Kasumi-1 (cell line): Measurements from ENCODE around the gene TMEM44.

Experiments used
- DNase-seq, 2 experiments: peaks; one replicate each; lab custom pipeline; 2025; lab: John Stamatoyannopoulos, UW

TMEM44 gene

DNA sequence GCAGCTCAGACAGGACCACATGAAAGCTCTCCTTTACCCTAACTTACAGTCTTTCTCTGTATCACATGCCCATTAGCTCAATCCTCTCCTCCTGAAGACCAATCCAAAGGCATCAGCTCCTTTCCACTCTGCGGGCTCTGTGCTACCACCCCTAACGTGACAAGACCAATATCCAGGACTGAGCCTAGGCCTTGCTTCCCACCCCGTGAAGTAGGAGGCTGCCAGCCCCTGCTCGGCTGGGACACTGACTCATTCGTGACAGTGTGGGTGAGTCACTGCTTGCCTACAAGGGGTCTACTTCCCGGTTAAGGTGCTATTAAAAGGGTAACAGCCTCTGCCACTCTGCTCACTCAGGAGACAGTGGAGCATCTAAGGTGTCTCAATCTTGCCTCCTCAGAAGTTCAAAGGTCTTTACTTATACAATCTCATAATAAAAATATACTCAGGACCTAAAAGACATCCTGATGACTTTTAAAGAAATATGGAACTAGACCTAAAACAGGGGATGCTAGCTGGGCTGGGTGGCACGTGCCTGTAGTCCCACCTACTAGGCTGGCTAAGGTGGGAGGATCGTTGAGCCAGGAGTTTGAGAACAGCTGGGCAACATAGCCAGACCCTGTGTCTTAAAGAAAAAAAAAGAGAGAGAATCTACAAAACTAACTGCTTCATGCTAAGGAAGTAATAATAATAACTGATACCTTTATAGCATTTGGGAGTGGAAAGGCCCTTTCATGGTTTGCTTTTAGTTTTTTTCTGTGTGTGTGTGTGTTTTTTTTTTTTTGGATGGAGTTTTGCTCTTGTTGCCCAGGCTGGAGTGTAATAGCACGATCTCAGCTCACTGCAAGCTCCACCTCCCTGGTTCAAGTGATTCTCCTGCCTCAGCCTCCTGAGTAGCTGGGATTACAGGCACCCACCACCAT, 55.0 kb downstream of the TMEM44 start:
- DNase-seq, result peak; percentile 31 to 48

DNA sequence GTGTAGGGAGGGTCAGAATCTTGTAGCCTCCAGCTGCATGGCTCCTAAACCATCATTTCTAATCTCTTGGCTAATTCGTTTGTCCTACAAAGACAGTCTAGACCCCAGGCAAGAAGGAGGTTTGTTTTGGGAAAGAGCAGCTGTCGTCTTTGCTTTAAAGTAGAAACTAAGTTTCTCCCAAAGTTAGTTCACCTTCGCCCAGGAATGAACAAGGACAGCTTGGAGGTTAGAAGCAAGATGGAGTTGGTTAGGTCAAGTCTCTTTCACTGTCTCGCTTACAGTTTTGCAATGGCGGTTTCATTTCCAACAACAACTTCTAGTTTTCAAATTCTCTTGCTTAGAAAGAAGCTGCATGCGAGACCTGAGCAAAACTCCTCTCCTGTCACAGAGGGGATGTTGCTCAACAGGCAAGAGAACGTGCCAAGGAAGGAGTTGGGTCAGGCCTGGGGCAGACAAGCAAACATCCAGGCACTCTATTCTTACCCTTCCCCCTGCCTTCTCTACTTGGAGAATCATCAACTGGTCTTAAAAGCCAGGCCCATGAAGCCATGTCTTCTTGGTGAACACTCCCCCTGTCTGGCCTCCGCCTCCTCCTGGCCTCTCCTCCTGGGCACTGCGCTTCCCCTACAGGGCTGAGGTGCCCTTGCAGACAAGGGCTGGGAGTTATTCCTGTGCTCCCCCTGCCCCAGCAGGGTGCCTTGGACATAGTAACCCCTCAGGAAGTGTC, 57.6 kb downstream of the TMEM44 start:
- peak; percentile 21 to 36 for DNase-seq

DNA sequence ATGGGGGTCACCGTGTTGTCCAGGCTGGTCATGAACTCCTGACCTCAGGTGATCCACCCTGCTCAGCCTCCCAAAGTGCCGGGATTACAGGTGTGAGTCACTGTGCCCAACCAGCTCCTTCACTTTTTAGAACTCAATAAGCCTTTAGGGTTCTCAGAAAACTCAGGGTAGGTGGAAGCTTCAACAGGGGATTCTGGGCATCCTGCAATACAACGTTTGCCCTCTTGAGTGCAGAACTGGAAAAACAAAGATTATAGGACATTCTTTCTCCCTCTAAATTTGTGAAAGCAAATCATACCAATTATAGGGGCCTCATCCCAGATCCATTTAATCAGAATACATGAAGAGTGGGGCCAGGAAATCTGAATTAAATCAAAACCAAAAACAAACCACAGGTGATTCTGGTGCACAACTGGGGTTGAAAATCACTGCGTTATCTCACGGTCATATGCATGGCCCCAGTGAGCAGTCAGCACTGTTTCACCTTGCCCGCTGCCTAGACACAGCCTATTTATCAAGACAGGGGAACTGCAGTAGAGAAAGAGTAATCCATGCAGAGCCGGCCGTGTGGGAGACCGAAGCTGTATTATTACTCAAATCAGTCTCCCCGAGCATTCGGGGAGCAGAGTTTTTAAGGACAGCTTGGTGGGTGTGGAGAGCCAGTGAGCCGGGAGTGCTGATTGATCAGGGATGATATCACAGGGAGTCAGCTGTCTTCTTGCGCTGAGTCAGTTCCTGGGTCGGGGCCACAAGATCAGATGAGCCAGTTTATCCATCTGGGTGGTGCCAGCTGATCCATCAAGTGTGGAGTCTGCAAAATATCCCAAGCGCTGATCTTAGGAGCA, 58.4 kb downstream of the TMEM44 start:
- no peak for DNase-seq

DNA sequence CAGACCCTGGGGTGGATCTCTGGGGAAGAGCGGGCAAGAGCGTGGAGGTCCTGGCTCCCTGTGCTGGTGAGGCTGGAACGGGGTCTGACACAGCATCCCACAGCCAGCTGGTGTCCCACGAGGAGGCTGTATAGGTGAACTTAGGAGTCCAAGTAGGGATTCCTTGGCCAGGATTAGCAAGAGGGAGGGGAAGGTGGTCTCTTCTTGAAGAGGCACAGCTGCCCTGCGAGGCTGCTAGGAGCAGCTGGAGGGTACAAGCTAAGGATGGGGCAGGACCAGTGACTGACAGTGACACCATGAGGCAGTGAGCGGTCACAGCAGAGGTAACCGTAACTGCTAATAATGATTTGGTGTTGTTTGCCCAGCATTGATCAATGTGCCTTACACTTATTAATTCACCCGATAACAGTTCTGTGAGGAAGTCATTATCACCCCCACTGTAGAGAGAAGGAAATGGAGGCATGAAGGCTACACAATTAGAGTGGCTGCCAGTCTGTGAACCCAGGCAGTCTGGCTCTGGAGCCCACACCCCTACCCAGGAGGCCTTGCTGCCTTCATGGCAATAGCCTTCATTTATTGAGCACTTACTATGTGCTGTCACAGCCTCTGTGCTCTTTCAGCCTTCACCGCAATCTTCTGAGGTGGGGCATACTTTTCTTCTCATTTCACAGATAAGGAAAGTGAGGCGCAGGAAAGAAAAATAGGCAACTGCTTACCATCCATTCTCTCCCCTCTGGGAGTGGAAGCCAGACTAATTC, 59.4 kb downstream of the TMEM44 start:
- peak; percentile 47 to 68 for DNase-seq

DNA sequence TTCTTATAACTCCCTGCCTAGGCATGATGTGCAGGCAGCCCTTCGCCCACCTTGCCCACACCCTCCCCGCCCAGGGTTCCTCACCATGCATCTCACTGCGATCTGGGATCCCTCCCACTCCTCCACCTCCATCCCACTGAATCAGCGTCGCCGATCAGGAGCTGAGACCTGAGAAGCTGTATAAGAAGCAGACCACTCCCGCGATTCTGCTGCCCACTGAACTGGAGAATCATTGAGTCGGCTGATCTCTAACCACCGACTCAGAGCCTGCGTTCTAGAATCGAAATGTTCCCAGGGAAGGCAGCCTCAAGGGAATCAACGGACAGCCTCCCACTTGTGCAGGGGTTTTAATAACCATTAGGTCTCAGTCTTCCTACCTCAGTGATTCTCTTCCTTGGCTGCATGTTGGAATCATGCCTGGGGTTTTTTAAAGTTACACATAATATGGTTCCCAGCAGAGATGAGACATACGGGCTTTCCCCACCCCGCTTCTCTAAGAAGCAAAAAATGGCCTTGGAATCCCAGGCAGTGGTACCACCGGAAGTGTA, 60.2 kb downstream of the TMEM44 start:
- DNase-seq, result no peak

DNA sequence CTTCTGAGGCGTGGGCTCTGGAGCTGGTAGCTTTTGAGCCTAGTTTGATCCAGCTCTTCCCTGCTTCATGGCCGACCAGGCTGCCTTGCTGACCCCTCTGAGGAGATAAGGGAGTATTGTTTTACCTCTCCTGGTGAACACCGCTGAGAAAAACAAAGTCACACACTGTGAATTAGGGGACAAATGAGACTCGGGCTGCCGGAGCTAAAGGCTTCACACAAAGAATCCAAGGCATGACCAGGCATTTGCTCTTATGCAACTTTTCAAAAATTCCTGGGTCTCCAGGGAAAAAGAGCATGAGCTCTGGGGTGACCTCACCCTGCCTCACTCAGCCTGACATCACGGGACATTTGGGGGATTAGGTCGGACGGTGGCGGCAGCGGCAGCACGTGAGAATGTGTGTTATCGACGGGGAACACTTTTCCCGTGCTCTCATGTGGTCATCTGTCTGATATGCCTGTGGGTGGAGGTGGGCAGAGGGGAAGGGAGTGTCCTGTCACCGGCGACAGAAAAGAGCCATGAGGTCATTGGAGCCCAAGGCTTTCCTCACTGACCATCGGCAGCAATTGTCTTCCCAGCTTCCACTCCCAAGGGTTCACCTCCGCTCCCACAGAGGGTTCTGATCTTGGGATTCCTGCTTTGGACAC, 61.0 kb downstream of the TMEM44 start:
- no peak for DNase-seq

DNA sequence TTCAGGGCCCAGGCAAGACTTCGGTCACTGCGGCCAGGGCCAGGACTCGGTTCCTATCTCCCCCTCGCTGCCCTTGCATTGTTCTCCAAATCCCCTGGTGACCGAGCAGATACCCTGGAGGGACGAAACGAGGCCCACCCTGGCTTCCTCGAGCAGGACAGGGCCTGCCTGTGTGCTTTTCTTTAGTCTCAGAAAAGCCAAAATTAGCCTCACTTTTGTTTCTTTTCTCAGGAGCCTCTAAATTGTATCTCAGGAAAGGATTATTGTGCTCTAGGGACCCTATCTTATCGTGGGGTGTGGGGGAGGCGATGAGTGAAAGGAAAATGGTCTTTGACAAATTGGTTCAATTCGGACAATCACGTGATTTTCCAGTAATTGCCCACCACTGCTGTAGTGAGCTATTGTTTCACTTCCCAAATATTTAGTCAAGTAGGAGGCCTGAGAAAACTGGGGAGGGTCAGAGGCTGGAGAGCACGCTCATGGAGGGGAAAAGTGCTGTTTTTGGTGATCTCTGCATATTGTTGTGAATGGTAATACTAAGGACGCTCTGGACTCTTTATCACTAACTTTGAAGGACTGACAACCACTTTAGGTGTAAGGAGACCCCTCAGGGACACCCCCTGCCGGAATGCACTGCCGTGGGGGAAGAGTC, 61.6 kb downstream of the TMEM44 start:
- no peak for DNase-seq

DNA sequence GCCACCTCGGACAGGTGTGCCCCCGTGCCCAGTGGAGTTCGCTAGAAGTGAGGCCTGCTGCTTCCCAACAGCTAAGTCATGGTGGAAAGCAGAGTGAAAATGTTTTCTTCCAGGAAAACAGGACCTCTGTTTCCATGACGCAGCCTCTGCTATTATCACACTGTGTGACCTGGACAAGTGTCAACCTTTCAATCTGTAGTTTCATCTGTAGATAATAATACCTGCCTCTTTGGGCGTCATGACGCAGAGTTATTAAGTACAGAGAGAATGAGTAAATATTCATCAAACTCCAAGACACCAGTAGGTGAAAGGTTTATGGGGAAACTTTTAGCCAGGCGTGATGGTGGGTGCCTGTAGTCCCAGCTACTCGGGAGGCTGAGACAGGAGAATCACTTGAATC, 62.3 kb downstream of the TMEM44 start:
- DNase-seq, result no peak

DNA sequence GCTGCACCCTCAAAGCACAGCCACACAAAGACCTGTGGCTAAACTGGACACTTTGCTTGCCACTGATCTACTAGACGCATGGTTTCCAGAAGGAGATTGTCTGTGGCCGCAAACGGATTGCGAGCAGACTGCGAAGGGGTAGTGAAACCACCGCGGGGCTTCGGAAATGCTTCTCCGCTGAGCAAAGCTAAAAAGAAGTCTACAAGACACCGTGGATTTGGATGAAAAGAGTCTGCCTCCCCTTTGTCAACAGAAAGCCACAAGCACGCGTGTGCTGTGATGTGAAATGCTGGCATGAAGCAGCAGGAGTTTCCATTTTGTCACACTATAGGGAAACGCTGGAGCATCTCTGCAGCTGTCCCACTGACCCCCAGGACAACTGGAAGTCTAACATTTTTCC, 63.0 kb downstream of the TMEM44 start:
- no peak for DNase-seq

DNA sequence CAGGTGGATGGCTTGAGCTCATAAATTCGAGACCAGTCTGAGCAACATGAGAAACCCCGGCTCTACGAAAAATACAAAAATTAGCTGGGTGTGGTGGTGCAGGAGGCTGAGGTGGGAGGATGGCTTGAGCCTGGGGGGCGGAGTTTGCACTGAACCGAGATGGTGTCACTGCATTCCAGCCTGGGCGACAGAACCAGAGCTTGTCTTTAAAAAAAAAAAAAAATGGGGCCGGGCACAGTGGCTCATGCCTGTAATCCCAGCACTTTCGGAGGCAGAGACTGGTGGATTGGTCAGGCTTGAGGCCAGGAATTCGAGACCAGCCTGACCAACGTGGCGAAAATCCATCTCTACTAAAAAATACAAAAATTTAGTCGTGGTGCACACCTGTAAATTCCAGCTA, 64.0 kb downstream of the TMEM44 start:
- no peak for DNase-seq

DNA sequence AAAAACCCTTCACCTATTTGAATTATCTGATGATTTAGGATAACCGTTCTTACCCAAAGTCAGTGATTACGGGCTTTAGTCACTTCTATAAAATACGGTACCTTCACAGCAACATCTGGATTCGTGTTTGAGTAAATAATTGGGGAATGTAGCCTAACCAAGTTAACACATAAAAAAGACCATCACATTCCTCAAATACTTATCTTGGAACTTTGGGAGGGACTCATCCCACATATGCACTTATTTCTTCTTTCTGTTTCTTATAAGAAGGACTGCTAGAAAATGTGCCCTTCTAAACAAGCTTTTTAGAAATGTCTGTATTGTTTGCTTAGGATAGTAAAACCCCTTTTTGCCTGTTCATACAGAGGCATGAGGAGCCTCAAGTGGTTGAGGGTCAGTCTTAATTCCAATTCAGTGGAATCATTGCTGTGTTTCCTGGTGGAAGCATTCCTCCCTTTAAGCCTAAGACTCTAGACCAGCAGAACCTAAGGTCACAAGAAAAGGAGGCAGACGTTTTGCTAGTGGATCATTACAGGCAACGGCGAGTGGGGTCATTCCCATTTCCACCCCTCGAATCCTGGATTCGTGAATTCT, 67.5 kb downstream of the TMEM44 start:
- no peak for DNase-seq

DNA sequence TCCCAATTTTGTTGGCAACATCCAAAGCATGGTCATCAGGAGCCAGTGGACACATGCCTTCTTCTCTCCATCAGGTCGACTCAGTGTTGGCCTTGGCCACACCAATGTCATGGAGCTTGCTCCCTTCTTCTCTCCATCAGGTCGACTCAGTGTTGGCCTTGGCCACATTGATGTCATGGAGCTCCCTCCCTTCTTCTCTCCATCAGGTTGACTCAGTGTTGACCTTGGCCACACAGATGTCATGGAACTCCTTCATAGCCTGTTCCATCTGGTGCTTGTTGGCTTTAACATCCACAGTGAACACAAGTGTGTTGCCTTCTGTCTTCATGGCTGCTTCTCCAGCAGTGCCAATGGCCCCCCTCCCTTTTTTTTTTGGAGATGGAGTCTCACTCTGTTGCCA, 70.2 kb downstream of the TMEM44 start:
- no peak for DNase-seq

DNA sequence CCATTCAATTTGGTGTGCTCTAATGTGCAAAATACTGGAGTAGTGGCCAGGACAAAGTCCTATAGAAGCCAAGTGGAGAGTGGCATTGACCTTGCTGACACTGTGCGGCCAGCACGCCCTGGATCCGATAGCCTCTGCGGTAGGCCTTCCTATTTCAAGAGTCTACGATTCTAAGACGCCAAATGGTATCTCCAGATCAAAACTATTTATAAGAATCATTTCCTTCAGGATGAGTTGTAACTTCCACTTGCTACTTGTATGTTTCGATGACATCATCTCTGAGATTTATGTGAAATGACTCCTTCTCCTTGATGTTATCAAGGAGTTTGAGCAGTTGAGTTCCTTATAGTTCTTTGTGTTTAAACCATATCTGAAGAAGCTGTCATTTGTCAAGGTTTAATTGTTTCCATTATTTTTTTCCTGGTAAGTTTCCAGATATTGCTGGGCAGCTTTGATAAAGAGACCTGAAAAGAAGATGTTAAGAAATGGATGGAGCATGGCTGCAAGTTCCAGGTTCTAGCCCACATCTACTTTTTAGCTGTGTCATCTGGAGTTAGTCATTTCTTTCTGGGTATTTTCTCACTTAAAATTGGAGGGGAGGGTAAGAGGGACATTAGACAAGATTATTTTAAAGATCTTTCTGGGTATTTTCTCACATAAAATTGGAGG, 71.8 kb downstream of the TMEM44 start:
- DNase-seq, result no peak

DNA sequence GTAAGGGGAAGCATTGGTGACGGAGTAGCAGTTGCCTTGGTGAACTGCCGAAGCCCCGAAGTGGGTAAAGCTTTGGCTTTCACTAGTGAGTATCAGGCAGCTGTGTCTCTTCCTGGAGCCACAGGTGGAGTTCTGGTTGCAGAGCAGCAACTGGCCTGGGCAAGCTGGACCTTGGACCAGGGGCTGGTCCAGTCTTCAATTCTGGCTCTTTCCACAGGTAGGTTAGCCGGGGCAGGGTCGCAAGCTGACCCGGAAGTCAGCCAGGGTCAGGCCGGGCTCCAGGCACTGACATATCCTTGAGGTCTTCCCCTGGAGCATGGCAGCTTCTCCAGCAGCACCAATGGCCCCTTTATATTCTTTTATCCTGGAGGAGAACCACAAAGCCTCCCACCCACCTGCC, 73.2 kb downstream of the TMEM44 start:
- no peak for DNase-seq

DNA sequence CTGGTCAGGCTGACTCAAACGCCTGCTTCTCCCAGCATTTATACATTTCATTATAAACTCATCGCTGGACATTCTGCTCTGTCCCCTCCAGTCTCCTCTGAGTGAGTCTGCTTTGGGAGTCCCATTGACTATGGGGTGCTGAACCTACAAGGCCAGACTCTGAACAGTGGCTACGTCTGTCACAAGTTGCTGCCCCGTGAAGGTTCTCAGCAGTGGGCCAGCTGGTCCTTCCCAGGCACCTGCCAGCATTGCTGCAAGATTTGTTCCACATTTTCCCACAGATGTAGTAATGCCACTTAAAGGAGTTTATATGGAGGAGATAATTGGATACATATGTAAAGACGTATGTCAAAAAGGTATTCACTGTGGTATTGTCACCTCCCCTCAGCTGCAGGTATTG, 73.7 kb downstream of the TMEM44 start:
- no peak for DNase-seq

DNA sequence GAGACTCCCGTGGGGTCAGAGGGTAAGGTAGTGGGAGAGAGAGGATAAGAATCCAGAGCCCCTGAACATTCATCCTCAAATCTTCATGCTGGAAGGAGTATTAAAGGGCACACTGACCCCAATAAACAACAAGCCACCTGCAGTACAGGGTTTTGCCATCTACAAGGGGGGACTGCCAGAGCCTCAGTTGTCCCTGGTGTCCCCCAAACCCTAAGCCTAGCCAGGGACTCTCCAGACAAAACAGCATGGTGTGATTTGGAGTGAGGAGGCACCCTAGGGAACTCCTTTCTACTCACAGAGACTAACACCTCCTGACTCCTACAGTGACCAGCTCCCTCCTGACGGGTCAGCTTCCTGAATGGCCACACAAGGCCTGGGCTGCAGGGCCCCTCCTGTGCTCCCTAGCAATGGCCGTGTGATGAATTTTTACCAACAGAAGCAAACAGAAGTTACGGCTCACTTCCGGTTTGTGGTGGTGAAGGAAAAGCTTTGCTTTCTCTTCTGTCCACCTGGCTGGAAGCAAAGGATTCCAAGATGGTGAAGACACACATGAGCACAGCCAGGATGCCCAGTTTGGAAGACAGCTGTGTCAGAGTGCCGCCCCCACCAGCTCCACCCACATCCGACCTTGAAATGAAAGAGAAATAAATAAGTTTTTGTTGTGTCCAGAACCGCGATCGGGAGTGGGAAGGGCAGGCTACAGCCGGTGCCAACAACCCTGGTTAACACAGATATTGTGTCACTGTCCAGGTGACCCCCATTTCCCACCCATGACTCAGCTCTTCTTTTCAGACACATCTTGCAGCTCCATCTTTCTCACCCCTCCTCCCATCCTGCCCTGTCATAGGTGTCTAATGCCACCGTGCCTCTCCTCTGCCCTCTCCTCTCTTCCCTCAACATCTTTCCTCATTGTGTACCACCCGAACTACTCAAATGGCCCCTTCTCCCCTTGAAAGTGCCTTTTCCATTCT, 76.8 kb downstream of the TMEM44 start:
- DNase-seq, result no peak

DNA sequence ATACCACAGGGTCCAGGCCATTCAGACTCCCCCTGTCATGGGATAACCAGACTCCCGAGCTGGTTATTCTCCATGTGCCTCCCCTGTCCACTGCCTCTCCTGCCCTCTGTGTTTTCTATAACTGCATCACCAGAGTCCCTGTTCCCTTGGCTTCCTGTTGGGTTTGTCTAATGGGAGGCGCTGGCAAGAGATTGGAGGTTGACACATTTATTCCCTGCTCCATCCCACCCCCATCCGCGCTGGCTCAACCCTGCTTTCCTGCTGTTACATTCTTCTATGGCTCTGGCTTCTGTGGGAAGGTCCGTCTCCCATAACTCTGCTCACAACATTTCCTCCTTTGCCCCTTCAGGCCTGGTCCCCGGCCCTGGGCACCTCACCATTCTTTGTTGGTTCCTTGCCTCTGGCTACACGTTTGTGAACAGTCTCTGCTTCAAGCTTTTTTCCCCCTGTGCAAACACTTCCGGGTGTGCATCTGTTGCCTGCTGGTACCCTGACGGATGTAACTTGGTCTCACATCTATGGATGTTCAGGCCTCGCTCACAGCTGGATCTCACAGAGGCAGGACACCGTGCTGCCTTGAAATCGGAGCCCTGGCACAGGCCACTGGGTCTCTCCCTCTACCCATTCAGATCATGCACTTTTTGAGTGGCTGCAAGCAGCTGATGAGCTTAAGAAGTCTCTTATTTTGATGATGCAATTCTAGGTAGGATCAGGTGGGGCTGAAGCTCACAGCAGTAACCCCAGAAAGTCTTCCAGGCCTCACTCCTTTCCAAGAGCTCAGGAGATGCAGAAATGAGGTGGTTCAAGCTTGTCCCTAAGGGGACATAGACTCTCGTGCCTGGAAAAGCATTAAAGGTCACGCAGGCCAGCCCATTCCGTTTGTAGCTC, 77.8 kb downstream of the TMEM44 start:
- no peak for DNase-seq
